Renal cortex interstitium (tissue), 11 donors: ENCODE results near the gene PGR. TPM values are rescaled to one million over a fixed set of nuclear protein-coding genes. Genes with fewer than 3 reads are reported as not detected.
"Not testable (repeated sequence)": the region's sequence is repeated elsewhere in the genome, so short reads cannot be mapped to it uniquely, and the experiment has no call there.

ENCODE experiments used
- DNase-seq, 11 donors: peaks; one replicate each; pipeline ENCODE4 v3.0.0-alpha.2; 2013; ENCODE audit warnings: low read depth in 9 of 11, low spot score in 4 of 11; ENCODE audit errors: extremely low read depth in 1 of 11
- polyA plus RNA-seq, 3 donors: library from polyadenylated mRNA; unstranded; fragments of 120-200 nt; gene quantifications; one replicate each; pipeline ENCODE4 v1.2.1, GENCODE V29; 2013; ENCODE audit not compliant: insufficient read length in 3 of 3

The PGR gene
- polyA plus RNA-seq, 3 donors, result 0.03 to 0.06 (median 0.05) TPM

- DNase-seq, result no peak
These were observed 107.4 kb downstream of the PGR start for GRCh38 chr11:101022256-101022655.

- DNase-seq, result no peak
These were observed 109.7 kb downstream of the PGR start for GRCh38 chr11:101019870-101020269.

- DNase-seq, result no peak
These were observed 114.9 kb downstream of the PGR start for GRCh38 chr11:101014600-101015285.

GRCh38 chr11:101013702-101014101, 115.9 kb downstream of the PGR start:
- not testable (repeated sequence) for DNase-seq

- DNase-seq, result no peak
These were observed 117.7 kb downstream of the PGR start for GRCh38 chr11:101011881-101012280.

GRCh38 chr11:101010899-101011298, 118.7 kb downstream of the PGR start:
- no peak for DNase-seq

GRCh38 chr11:101009690-101010055, 119.9 kb downstream of the PGR start:
- no peak for DNase-seq

GRCh38 chr11:101008961-101009689, 120.5 kb downstream of the PGR start:
- DNase-seq, result no peak

GRCh38 chr11:101003468-101003867, 126.1 kb downstream of the PGR start:
- DNase-seq, result no peak

GRCh38 chr11:100999756-101000155, 129.9 kb downstream of the PGR start:
- no peak for DNase-seq

GRCh38 chr11:100994966-100995365, 134.6 kb downstream of the PGR start:
- no peak for DNase-seq

- DNase-seq, result no peak
These were observed 138.1 kb downstream of the PGR start for GRCh38 chr11:100991541-100991940.

GRCh38 chr11:100990931-100991330, 138.7 kb downstream of the PGR start:
- DNase-seq, result no peak

- DNase-seq, result no peak
These were observed 144.9 kb downstream of the PGR start for GRCh38 chr11:100984668-100985067.

GRCh38 chr11:100981196-100981824, 148.3 kb downstream of the PGR start:
- no peak for DNase-seq

- DNase-seq, result peak in 3 of 11 donors; percentile 3 to 15 (median 5)
These were observed 149.5 kb downstream of the PGR start for GRCh38 chr11:100980156-100980555.
